ENCODE data around the gene DCAF15.
"Not testable (repeated sequence)": the region's sequence is repeated elsewhere in the genome, so short reads cannot be mapped to it uniquely, and the experiment has no call there.

DCAF15 gene

DNA sequence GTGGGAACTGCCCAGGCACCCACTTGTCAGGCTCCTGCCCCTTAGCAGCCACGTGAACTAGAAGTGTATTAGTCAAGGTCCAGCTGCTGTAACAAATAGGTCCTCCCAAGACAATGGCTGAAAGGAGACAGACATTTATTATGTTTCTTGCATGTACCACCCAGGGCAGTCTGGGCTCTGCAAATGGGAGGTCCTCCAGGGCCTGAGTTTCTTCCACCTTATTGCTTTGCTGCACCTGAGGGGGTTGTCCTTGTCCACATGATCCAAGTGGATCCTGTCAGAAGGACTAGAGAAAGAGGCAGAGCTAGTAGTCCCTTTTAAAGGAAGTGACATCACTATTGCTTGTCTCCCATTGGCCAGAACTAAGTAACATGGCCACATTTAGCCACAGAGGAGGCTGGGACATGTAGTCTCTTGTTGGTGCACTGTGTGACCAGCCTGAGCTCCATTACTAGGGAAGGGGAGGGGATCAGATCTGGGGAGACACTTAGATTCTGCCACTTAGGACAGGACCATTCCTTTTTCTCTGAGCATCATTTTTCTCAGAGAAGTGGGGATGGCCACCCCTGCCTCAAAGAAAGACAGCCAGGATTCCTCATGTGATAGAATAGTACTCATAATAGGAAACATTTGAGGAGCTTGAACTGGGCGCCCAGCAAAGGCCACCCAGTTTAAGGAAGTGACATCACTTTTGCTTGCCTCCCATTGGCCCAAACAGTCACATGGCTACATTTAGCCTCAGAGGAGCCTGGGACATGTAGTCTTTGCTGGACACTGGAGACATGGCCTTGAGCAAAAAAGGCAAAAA is 31.2 kb upstream of the DCAF15 start:
- no peak overlapping the region for H3K4me3 ChIP-seq (ENCODE audit: low read length)
- no peak for TF ChIP-seq ZNF274 (IDR thresholded peaks at IDR 0.05; ENCODE audit: low read depth, low read length)

DNA sequence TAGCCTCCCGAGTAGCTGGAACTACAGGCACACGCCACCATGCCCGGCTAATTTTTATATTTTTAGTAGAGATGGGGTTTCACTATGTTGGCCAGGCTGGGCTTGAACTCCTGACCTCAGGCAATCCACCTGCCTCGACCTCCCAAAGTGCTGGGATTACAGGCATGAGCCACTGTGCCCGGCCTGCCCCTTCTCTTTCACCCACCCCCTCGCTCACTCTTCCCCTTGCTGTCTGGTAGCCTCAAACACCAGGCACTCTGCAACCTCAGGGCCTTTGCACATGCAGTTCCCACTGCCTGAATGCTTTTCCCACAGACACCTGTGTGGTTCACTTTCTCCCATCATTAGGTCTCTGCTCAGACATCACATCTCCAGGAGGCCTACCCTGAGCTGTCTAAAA is 30.2 kb upstream of the DCAF15 start:
- H3K4me3 ChIP-seq (ENCODE audit: low read length) = not testable (repeated sequence)

DNA sequence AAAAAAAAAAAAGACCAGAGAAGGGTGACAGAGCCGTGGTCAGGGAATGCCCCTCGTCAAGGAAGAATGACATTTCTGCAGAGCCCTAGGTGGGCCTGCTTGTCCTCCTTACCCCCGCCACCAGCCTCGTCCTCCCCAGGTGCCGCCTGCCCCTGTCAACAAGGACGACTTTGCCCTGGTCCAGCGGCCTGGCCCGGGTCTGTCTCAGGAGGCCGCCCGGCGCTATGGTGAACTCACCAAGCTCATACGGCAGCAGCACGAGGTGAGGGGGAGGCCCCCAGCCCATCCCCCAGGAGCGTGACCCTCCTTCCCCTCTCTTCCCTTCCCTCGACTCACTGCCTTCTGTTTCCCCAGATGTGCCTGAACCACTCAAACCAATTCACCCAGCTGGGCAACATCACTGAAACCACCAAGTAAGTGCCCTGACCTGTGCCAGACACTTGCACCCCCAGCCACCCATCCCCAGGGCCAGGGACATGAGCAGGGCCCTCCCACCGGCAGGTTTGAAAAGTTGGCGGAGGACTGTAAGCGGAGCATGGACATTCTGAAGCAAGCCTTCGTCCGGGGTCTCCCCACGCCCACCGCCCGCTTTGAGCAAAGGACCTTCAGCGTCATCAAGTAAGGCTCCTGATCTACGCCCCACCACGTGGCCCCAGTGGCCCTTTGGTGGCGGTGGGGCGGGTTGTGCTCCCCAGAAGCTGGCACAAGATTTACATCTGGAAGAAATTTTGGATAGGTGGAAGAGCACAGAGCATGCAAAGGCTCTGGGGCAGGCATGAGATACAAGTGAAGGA is 28.9 kb upstream of the DCAF15 start:
- TF ChIP-seq ZNF274 (IDR thresholded peaks at IDR 0.05; ENCODE audit: low read depth, low read length) = no peak

DNA sequence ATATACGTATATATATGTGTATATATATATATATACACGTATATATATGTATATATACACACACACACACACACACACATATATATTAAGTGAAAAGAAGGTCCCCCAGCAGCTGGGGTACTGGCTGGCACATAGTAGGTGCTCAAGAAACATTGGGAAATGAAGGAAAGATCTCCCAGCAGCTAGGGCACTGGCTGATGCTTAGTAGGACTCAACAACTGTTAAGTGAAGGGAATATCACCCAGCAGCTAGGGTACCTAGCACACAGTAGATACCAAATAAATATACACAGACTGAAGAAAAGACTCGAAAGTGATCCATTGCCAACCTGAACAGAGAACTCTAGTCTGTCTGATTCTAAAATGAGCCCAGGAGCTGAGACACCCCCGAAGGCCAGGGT is 26.3 kb upstream of the DCAF15 start:
- H3K4me3 ChIP-seq (ENCODE audit: low read length) = no peak overlapping the region
- TF ChIP-seq ZNF274 (IDR thresholded peaks at IDR 0.05; ENCODE audit: low read depth, low read length) = no peak

More for the DNA sequence above, 28.9 kb upstream of the DCAF15 start:
- H3K4me3 ChIP-seq (ENCODE audit: low read length) = no peak overlapping the region

DNA sequence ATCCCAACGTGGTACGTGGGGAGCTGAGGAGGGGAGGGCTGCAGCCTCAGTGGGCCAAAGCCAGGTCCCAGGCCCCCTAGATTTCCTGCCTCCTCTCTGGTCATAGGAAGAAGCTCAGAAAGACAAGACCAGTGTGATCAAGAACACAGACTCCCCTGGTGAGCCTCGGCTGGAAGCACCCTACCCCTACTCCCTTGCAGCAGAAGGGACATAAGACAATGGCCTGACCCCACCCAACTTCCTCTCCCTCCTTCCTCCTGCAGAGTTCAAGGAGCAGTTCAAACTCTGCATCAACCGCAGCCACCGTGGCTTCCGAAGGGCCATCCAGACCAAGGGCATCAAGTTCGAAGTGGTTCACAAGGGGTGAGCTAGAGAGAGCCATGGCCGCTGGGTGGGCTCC is 25.6 kb upstream of the DCAF15 start:
- no peak for TF ChIP-seq ZNF274 (IDR thresholded peaks at IDR 0.05; ENCODE audit: low read depth, low read length)
- H3K4me3 ChIP-seq (ENCODE audit: low read length) = no peak overlapping the region

DNA sequence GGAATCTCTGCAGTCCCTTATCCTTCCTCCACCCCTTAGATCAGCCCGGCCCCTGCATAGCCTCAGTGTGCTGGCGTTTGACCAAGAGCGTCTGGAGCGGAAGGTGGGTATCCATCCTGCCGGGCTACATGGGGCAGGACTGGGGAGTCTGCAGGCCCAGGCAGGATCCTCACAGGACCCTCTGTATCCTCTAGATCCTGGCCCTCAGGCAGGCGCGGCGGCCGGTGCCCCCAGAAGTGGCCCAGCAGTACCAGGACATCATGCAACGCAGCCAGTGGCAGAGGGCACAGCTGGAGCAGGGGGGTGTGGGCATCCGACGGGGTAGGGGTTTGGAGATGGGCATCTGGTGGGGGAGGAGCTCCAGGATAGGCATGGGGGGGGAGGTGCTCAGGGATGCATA is 23.0 kb upstream of the DCAF15 start:
- TF ChIP-seq ZNF274 (IDR thresholded peaks at IDR 0.05; ENCODE audit: low read depth, low read length) = no peak

DNA sequence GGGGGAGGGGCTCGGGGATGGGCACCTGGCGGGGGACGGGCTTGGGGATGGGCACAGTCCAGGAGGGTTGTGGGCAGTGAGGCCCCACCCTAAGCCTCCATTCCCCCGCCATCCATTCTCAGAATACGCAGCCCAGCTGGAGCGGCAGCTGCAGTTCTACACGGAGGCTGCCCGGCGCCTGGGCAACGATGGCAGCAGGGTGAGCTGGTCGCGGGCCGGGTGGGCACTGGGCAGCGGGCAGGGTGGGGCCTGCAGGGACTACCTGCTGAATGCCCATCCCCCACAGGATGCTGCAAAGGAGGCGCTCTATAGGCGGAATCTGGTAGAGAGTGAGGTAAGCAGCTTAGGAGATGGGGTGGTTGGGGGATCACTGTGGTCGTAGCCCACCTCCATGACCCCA is 22.4 kb upstream of the DCAF15 start:
- no peak for TF ChIP-seq ZNF274 (IDR thresholded peaks at IDR 0.05; ENCODE audit: low read depth, low read length)
- no peak overlapping the region for H3K4me3 ChIP-seq (ENCODE audit: low read length)

More for the DNA sequence above, 23.0 kb upstream of the DCAF15 start:
- no peak overlapping the region for H3K4me3 ChIP-seq (ENCODE audit: low read length)

DNA sequence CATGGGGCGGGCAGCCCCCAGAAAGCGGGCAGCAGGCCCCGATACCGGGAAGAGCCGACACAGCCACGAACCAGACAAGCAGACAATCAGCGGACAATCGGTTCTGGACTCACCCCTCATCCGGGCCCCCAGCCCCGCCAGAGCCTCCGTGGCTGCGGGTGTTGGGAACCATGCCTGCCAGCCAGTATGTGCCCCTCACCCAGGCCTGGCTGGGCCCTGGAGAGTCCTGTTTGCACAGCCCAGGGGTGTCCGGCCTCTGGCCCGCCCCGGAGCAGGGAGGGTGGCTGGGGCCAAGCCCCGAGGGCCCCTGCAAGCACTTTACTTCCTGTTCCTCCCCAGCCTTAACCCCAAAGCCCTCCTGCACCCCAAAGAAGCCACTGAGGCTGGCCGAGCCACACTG is 21.9 kb upstream of the DCAF15 start:
- no peak overlapping the region for H3K4me3 ChIP-seq (ENCODE audit: low read length)
- no peak for TF ChIP-seq ZNF274 (IDR thresholded peaks at IDR 0.05; ENCODE audit: low read depth, low read length)

DNA sequence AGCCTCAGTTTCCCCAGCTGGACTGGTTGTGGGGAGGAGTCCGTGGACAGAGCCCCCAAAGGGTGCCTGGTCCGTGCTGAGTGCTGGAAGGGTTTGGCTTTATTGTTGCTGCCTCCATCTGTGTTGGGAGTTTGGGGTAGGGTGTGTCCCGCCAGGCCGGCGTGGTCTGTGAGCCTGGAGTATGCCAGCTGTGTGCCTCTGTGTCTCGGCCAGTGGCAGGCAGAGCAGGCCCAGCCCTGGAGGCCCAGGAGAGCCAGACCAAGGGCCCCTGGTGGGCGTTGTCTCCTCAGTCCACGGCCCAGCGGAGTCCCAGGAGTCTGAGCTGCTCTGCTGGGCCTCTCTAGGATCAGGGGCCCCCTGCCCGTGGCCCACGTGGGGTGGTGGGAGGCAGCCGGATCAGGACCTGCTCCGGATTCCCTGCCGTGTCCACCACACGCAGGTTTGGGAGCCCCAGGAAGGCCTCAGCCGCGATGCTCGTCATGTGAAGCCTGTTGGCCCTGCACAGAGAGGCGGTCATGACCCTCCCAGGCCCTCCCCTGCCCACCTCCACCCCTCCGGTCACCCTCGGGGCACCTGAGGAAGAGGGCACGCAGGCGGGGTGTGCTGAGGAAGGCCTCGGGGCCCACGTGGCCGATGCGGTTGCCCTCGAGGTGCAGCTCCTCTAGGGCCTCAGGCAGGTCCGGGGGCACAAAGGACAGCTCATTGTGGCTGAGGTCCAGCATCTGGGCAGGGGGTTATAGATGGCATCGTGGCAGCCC is 20.7 kb upstream of the DCAF15 start:
- no peak overlapping the region for H3K4me3 ChIP-seq (ENCODE audit: low read length)
- no peak for TF ChIP-seq ZNF274 (IDR thresholded peaks at IDR 0.05; ENCODE audit: low read depth, low read length)

DNA sequence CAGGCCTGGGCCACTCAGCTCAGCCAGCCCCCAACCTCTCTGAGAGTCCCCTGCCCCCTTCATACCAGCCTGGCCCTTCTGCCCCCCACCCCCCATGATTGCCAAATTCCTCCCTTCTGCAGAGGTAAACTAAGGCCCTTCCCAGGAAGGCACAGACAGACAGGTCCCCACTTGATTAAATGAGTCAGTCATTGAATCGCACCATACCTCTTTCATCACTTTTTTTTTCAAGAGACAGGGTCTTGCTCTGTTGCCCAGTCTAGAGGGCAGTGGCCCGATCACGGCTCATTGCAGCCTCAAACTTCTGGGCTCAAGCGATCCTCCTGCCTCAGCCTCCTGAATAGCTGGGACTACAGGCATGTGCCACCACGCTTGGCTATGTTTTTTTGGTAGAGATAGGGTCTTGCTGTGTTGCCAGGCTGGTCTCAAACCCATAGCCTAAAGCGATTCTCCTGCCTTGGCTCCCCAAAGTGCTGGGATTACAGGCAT is 20.1 kb upstream of the DCAF15 start:
- H3K4me3 ChIP-seq (ENCODE audit: low read length) = no peak overlapping the region
- TF ChIP-seq ZNF274 (IDR thresholded peaks at IDR 0.05; ENCODE audit: low read depth, low read length) = no peak

DNA sequence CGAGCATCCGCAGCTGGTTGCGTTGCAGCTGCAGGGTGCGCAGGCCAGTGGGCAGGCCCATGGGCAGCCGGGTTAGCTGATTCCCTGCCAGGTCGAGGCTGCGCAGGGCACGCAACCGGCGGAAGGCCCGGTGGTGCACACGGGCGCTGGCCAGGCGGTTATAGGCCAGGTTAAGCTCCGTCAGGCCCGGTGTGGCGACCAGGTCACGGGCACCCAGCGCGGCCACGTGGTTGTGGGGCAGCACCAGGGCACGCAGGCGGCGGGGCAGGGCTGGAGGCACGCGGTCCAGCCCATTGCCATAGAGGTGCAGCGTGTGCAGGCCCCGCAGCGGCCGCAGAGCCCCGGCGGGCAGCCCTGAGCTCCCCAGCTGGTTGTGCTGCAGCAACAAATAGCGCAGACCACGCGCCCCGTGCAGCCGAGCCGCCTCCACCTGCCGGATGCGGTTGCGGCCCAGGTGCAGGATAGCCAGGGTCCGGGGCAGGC is 19.4 kb upstream of the DCAF15 start:
- no peak overlapping the region for H3K4me3 ChIP-seq (ENCODE audit: low read length)
- no peak for TF ChIP-seq ZNF274 (IDR thresholded peaks at IDR 0.05; ENCODE audit: low read depth, low read length)

DNA sequence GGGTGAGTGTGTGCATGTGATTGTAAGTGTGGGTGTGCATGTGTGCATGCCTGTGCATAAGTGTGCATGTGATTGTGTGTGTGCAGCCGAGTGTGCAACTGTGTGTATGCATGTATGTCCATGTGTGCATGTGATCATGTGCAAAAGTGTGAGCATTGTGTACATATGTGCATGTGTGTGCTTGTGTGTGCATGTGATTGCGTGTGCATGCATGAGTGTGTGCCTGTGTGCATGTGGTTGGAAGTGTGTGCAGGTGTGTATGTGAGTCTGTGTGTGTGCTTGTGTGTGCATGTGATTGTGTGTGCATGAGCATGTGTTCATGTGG is 17.6 kb upstream of the DCAF15 start:
- no peak for TF ChIP-seq ZNF274 (IDR thresholded peaks at IDR 0.05; ENCODE audit: low read depth, low read length)
- no peak overlapping the region for H3K4me3 ChIP-seq (ENCODE audit: low read length)

DNA sequence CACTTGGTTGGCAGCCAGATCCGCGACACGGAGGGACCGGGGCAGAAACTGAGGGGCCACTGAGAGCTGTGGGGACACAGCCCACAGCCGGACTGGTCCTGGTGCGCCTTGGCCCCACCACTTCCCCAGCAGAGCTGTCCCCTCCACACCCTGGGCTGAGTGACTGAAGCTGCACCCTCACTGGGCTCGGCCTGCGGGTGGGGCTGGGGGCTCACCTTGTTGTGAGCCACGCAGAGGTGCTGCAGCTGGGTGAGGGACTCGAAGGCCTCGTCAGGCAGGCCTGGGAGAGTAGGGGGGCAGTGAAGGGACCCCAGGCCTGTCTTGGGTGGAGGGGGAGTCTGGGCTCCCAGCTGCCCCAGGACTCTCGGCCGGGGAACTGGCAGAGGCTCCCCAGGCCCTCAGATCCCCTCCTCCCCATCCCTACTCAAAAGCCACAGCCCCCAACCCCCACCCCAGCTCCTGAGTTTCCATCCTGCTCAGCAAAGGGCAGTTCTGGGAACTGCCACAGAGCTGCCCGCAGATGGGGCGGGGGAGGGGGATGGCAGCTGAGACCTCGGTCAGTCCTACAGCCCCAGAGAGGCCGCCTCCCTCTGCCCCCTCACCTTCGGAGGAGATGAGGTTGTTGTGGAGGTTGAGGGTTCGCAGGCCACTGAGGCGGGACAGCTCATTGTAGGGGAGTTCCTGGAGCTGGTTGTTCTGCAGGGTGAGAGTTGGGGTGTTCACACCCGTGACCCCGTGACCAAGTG is 16.4 kb upstream of the DCAF15 start:
- TF ChIP-seq ZNF274 (IDR thresholded peaks at IDR 0.05; ENCODE audit: low read depth, low read length) = no peak

More for the DNA sequence above, 16.4 kb upstream of the DCAF15 start:
- H3K4me3 ChIP-seq (ENCODE audit: low read length) = no peak overlapping the region

Data from GM08714 (cell line).